Activated CD4-positive, alpha-beta T cell treated with anti-CD3 and anti-CD28 coated beads for 1 hour (primary cell): ENCODE data around the gene SMPD1.
A peak's percentile ranks its signal among the peaks of the same experiment; 100 is the strongest.

Experiments used
- DNase-seq: peaks from one replicate; pipeline ENCODE4 v3.0.0-alpha.2; 2020

SMPD1 gene

GRCh38 chr11:6389905-6390717 lies at the start of gene SMPD1:
SMPD1 (plus strand) TSS chr11:6390474; CDS start chr11:6390599, 125 bp downstream.
- DNase-seq: peak; percentile 92

- DNase-seq: no peak
These were observed 44.9 kb upstream of the SMPD1 start for GRCh38 chr11:6345366-6345765.

GRCh38 chr11:6350043-6350442 lies 40.2 kb upstream of the SMPD1 start:
- DNase-seq: no peak

- DNase-seq: no peak
These were observed 39.8 kb upstream of the SMPD1 start for GRCh38 chr11:6350486-6350885.

DNA sequence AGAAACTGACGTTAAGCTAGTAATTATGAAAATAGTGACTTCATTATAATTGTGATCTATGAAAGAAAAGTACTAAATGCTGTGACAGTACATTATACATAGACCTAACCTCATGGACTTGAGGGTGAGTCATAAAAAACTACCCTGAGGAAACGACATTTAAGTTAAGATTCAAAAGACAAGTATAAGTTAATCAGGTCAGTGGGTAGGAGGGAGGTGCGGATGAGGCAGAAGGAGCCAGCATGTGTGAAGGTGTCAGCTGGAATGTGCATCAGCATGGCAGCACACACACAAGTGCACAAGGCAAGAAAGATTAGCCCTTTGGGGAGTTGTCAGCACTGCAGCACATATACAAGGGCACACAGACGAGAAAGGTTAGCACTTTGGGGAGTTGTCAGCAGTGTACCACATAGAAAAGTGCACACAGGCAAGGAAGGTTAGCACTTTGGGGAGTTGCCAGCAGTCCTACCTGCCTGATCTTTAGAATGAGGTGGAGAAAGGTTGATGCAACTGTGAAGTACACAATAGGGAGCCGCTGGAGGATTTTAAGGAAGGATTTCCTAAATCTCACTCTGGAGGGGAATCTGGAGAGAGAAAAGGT lies 38.4 kb upstream of the SMPD1 start:
- no peak for DNase-seq

- peak; percentile 32 for DNase-seq
These were observed 36.8 kb upstream of the SMPD1 start for GRCh38 chr11:6353367-6353987.

DNA sequence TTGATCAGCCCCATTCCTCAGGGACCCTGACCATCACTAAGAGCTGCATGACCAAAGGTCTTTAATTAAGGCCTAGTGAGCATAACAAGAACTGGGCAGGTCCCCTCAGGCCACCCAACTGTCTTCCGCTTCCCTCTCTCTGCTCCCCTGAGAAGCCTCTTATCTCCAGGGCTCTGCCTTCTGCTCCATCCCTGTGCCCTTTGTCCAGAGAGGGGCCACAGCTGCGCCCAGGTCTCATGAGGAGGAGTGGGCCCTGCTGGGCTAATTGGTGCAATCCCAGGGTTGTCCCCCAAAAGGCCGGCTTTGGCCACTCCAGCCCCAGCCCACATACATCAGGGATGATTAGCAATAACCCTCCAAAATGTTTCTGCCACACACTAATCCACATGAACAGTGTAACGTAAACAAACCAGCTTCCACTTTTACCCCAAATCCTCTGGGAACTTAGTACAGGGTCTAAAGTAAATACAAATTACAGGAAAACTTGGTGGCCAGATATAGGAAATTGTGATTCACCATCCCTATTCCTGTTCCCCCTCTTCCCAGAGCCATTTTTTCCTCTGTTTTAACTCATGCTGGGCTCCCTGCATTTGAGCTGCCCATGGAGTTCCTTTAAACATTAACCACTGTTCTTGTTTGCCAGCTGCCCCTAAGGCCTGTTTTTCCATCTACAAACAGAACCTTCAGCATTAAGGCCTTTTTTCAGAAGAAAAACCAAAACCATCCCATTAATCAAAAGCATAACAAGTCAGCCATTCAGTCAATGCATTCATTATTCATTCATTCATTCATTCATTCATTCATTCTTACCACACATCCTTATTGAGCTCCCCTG lies 35.4 kb upstream of the SMPD1 start:
- no peak for DNase-seq

DNA sequence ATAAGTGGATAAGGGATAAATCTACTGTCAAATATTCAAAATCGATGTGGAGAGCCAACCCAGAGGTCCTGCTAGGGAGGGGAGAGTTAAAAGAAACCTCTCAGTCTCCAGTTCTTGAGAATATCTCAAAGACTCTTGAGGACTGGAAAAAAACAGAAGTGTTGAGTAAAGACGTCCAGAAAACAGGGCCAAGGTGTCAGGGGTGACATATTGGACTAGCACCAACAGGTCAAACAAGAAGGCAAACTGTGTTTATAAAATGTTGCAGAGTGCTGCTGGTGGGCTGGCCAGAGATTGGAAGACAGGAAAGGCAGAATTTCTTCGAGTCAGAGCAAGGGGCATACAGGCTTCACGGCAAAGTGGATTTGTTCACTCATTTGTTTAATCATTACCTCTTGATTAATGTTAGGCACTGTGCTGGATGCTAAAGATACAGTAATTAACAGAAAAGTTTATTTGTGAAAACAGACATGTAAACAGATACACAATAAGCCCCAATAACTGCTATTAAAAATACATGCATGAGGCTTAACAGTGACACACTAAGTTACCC lies 33.7 kb upstream of the SMPD1 start:
- no peak for DNase-seq

DNA sequence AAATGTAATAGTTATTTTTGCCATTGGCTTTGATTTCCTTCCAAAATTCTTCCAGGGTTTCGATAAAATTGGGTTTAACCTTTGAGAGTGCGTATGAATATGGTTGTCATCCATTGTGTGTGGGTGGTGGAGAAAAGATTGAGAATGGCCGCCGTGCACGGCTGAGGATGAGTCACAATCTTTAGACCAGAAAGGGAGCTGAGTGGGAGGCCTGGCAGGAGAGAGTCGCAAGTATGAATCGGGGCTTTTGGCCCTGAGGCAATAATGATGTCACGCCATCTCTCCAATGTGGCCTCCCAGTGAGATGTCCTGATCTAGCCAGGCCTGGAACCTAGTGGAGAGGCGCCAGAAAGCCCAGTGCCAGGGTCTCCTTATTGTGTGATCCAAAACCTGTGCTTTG lies 33.1 kb upstream of the SMPD1 start:
- no peak for DNase-seq

GRCh38 chr11:6360183-6360582 lies 30.1 kb upstream of the SMPD1 start:
- no peak for DNase-seq

DNA sequence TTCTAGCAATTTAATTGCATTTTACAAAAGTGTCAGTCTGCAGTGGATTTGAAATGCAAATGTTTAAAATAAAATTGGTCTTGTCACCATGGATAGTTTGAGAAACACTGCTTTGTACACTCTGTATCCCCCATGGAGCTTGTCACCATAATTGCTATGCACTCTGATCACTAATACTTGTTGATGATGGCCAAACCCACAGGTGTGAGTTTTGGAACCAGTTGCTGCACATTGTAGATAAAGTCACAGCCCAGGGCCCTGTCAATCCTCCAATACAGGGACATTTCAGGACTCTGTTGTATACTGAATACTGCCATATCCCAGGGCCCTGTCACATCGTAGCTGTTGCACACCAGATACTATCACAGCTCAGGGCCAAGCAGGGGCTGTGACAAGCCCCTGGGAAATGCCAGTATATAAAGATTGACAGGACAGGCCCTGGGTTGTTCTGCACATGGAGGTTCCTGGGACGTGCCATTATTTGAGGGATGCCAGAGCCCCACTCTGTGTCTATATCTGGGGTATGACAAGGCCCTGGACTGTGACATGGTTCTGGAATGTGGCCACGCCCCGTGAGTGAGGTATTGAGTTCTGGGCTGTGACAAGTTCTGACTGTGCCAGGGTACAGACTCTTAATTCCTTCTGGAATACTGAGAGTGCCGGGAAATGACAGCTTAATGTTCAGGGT lies 27.9 kb upstream of the SMPD1 start:
- DNase-seq: no peak

- peak; percentile 51 for DNase-seq
These were observed 27.2 kb upstream of the SMPD1 start for GRCh38 chr11:6362873-6363678.

DNA sequence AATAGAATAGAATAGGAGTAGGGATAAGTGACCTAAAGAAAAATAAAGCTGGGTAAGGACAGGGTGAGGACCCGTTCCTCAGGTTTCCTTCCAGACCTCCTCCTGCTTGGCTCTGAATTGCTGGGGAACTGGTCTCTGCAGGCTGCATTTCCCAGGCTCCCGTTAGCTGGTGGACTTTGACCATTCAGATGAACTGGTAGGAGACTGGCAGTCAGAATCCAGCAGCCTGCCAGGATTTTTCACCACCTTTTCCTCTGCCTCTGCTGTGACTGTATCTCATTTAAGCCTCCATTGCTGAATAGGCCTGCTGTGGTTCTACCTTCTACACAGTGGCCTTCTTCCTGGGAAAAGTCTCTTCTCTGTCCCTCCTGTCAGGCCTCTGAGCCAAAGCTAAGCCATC lies 24.6 kb upstream of the SMPD1 start:
- DNase-seq: no peak

DNA sequence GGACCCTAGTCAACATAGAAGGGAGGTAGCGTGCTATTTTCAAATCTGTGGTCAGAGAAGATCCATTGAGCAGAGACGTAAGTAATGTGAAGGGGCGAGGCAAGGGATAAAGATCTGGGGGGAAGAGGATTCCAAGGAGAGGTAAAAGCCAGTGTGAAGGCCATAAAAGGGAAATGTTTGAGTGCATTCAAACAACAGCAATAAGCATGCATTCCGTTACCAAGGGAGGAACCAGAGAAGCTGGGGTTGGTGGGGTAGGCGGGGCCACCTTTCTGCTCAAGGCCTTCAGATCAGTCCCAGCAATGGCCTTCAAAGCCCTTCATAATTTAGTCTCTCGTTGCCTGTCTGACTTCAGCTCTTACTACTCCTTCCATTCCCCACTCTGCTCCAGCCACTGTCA lies 18.4 kb upstream of the SMPD1 start:
- no peak for DNase-seq

- DNase-seq: no peak
These were observed 12.2 kb upstream of the SMPD1 start for GRCh38 chr11:6377902-6378639.

DNA sequence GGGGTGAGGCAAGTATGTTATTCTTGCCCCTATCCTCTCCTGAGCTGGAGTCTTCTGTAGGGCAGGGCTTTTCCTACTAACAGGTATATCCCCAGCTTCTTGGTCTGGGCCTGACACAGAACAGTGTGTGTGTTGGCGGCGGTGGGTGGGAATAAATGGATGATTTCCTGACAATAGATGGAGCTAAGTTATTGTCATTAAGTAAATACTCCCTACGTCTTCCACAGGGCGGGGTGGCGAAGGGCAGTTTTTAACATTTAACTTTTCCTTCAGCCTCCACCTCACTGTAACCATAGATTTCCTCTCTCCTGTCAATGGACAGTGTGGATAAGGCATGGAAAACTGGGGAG lies 11.7 kb upstream of the SMPD1 start:
- DNase-seq: no peak

- no peak for DNase-seq
These were observed 5.1 kb upstream of the SMPD1 start for GRCh38 chr11:6385046-6385777.

DNA sequence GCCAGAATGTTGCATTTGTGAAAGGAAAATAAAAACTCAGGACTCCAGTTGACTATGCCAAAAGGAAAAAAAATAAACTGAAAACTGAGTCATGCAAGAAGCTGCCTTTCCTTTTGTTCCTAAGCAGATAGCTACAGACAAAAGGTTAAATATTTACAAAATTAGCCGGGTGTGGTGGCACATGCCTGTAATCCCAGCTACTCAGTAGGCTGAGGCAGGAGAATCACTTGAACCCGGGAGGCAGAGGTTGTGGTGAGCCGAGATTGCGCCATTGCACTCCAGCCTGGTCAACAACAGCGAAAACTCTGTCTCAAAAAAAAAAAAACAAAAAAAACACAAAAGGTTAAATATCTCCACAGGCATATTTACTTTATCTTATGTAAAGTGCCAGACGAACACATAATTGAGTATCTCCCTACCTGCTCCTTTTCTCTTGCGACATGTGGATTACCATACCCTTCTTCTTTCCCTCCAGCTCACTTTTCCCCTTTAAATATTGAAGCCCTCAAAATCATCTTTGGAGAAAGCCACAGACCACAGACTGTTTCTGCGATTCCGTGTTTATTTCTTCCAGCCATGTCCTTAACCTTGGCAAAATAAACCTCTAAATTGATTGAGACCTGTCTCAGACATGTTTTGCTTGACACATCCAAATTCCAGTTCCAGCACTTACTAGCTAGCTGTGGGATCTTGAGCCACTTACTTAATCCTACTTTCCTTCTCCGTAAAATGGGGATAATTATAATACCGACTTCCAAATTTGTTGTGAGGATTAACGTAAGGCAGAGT lies 2.3 kb upstream of the SMPD1 start:
- no peak for DNase-seq

DNA sequence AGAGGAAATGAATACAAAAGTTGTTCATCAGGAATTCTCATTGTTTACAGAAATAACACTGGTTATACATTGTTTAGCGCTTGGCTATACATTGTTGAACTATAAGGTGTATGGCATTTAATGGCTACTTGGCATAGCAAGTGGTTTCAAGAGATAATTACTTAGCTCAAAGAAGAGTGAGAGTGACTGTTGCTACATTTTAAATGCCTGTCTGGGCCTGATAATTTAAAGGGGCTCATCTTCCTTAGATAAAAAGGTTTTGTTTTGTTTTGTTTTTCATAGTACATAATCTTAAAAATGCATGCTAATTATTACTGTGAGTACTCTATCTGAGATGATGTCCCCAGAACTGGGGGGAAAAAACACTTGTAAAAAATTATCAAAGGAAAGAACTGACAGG lies 1.5 kb upstream of the SMPD1 start:
- no peak for DNase-seq
